Measurements from ENCODE around the gene LECT2. TPM values are rescaled to one million over a fixed set of nuclear protein-coding genes. Genes with fewer than 3 reads are reported as not detected.

LECT2 gene
- total RNA-seq, 2 donors from 2014 or later: not detected

Other genes starting within 250 kb of the LECT2 start
- 1 to 10 TPM; 2.8 to 3.7 TPM for gene SLC25A48, start 120.3 kb downstream of the LECT2 start, total RNA-seq
- gene IL9, start 59.1 kb downstream of the LECT2 start, total RNA-seq: not detected
- gene TGFBI, start 74.0 kb upstream of the LECT2 start, total RNA-seq: 10 to 100 TPM; 21.0 to 50.3 TPM
- 10 to 100 TPM; 45.6 to 46.8 TPM for gene SMAD5, start 177.9 kb upstream of the LECT2 start, total RNA-seq
- 10 to 100 TPM; 17.7 to 23.5 TPM for gene SMIM32, start 238.2 kb upstream of the LECT2 start, total RNA-seq

All from left colon (tissue), 2 donors.